ENCODE measurements around the gene PIR.

Gene PIR

DNA sequence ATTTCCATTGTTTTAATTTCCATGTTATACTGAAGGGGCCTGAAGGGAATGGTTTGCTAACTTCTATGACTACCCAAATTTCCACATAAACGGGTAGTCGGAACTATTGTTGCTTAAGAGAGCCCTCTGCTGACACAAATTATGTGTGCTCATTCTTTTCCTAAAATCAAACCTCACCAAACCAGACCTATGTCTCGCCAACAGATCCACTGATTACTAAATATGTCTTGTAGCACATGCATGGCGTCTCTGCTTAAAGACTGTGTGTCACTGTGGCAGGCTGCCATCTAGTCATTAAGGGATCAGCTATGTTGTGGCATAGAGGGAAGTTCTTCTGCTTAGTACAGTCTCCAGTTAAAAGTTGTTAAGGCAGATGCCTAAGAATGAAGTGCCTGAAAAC lies 25.1 kb downstream of the PIR start:
- no peak overlapping the region for H3K27ac ChIP-seq (ENCODE audit: extremely low read depth, low read depth, low read length)
- POLR2A ChIA-PET, result no interaction called here
- no peaks in the 10 kb centered on the region for H3K9me3 ChIP-seq (ENCODE audit: control insufficient read depth, insufficient read depth, low read depth, low read length)
- H3K36me3 ChIP-seq (ENCODE audit: control insufficient read depth in 2 of 2, insufficient read depth in 1 of 2, low read length in 2 of 2), result no peaks in the 10 kb centered on the region
- H3K4me1 ChIP-seq (ENCODE audit: control insufficient read depth, insufficient read depth, low read length), result no peaks in the 10 kb centered on the region
- no peak overlapping the region for H3K4me3 ChIP-seq (ENCODE audit: low read depth, low read length)
- CTCF ChIA-PET, result interaction anchor here (0.6 to 7.0 kb wide), 35 partner anchors 9 to 1630 kb away, joined by 3 to 165 read pairs (median 4); partner anchors contain the start of gene PIR
- TF ChIP-seq ZNF146 (tag by site-specific recombination; IDR thresholded peaks at IDR 0.05) (no peak), ZNF654 (tag by site-specific recombination; IDR thresholded peaks at IDR 0.05; ENCODE audit: low read depth) (peak; percentile 77), ZNF571 (tag by site-specific recombination; IDR thresholded peaks at IDR 0.05) (no peak), ZBTB17 (tag by site-specific recombination; IDR thresholded peaks at IDR 0.05) (peak; percentile 36; the same call in 1 of the 2 replicates), YY2 (tag by site-specific recombination; IDR thresholded peaks at IDR 0.05) (no peak), HOXC10 (CRISPR knock-in tag; IDR thresholded peaks at IDR 0.05) (no peak), ZFP37 (tag by site-specific recombination; IDR thresholded peaks at IDR 0.05) (no peak), BCL6B (tag by site-specific recombination; IDR thresholded peaks at IDR 0.05) (no peak), ZNF707 (tag by site-specific recombination; IDR thresholded peaks at IDR 0.05) (no peak), ZBTB1 (tag by site-specific recombination; IDR thresholded peaks at IDR 0.05) (no peak), HOXA7 (CRISPR knock-in tag; IDR thresholded peaks at IDR 0.05; ENCODE audit: borderline replicate concordance) (no peak), SP7 (tag by site-specific recombination; IDR thresholded peaks at IDR 0.05) (no peak), ZSCAN30 (tag by site-specific recombination; IDR thresholded peaks at IDR 0.05) (no peak), ZBTB48 (tag by site-specific recombination; IDR thresholded peaks at IDR 0.05) (peak; percentile 62; the same call in 1 of the 2 replicates), SP2 (tag by site-specific recombination; IDR thresholded peaks at IDR 0.05) (no peak), ZNF660 (tag by site-specific recombination; IDR thresholded peaks at IDR 0.05) (0 out of 2 replicates have a peak, but pooled peaks have one; percentile 19), ZNF785 (tag by site-specific recombination; IDR thresholded peaks at IDR 0.05) (no peak), ZNF670 (tag by site-specific recombination; IDR thresholded peaks at IDR 0.05; ENCODE audit: low read depth) (no peak), HOXD13 (CRISPR knock-in tag; IDR thresholded peaks at IDR 0.05; ENCODE audit: borderline replicate concordance) (no peak), ZNF211 (tag by site-specific recombination; IDR thresholded peaks at IDR 0.05; ENCODE audit: low read depth) (no peak)
- TF ChIP-seq, protein P1, sequence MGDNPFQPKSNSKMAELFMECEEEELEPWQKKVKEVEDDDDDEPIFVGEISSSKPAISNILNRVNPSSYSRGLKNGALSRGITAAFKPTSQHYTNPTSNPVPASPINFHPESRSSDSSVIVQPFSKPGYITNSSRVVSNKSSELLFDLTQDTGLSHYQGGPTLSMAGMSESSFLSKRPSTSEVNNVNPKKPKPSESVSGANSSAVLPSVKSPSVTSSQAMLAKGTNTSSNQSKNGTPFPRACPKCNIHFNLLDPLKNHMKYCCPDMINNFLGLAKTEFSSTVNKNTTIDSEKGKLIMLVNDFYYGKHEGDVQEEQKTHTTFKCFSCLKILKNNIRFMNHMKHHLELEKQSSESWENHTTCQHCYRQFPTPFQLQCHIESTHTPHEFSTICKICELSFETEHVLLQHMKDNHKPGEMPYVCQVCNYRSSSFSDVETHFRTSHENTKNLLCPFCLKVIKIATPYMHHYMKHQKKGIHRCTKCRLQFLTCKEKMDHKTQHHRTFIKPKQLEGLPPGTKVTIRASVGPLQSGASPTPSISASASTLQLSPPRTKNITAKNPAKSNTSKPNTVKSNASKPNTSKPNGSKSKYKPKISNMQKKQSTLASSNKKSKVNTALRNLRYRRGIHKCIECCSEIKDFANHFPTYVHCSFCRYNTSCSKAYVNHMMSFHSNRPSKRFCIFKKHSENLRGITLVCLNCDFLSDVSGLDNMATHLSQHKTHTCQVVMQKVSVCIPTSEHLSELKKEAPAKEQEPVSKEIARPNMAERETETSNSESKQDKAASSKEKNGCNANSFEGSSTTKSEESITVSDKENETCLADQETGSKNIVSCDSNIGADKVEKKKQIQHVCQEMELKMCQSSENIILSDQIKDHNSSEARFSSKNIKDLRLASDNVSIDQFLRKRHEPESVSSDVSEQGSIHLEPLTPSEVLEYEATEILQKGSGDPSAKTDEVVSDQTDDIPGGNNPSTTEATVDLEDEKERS (tag by site-specific recombination; IDR thresholded peaks at IDR 0.05), result no peak
- TF ChIP-seq, protein P2, sequence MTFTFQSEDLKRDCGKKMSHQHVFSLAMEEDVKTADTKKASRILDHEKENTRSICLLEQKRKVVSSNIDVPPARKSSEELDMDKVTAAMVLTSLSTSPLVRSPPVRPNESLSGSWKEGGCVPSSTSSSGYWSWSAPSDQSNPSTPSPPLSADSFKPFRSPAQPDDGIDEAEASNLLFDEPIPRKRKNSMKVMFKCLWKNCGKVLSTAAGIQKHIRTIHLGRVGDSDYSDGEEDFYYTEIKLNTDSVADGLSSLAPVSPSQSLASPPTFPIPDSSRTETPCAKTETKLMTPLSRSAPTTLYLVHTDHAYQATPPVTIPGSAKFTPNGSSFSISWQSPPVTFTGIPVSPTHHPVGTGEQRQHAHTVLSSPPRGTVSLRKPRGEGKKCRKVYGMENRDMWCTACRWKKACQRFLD (tag by site-specific recombination; IDR thresholded peaks at IDR 0.05), result no peak
- TF ChIP-seq, protein P3, sequence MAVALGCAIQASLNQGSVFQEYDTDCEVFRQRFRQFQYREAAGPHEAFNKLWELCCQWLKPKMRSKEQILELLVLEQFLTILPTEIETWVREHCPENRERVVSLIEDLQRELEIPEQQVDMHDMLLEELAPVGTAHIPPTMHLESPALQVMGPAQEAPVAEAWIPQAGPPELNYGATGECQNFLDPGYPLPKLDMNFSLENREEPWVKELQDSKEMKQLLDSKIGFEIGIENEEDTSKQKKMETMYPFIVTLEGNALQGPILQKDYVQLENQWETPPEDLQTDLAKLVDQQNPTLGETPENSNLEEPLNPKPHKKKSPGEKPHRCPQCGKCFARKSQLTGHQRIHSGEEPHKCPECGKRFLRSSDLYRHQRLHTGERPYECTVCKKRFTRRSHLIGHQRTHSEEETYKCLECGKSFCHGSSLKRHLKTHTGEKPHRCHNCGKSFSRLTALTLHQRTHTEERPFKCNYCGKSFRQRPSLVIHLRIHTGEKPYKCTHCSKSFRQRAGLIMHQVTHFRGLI (tag by site-specific recombination; IDR thresholded peaks at IDR 0.05), result no peak
- TF ChIP-seq, protein P4, sequence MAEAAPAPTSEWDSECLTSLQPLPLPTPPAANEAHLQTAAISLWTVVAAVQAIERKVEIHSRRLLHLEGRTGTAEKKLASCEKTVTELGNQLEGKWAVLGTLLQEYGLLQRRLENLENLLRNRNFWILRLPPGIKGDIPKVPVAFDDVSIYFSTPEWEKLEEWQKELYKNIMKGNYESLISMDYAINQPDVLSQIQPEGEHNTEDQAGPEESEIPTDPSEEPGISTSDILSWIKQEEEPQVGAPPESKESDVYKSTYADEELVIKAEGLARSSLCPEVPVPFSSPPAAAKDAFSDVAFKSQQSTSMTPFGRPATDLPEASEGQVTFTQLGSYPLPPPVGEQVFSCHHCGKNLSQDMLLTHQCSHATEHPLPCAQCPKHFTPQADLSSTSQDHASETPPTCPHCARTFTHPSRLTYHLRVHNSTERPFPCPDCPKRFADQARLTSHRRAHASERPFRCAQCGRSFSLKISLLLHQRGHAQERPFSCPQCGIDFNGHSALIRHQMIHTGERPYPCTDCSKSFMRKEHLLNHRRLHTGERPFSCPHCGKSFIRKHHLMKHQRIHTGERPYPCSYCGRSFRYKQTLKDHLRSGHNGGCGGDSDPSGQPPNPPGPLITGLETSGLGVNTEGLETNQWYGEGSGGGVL (tag by site-specific recombination; IDR thresholded peaks at IDR 0.05), result no peak
- TF ChIP-seq, protein P5, sequence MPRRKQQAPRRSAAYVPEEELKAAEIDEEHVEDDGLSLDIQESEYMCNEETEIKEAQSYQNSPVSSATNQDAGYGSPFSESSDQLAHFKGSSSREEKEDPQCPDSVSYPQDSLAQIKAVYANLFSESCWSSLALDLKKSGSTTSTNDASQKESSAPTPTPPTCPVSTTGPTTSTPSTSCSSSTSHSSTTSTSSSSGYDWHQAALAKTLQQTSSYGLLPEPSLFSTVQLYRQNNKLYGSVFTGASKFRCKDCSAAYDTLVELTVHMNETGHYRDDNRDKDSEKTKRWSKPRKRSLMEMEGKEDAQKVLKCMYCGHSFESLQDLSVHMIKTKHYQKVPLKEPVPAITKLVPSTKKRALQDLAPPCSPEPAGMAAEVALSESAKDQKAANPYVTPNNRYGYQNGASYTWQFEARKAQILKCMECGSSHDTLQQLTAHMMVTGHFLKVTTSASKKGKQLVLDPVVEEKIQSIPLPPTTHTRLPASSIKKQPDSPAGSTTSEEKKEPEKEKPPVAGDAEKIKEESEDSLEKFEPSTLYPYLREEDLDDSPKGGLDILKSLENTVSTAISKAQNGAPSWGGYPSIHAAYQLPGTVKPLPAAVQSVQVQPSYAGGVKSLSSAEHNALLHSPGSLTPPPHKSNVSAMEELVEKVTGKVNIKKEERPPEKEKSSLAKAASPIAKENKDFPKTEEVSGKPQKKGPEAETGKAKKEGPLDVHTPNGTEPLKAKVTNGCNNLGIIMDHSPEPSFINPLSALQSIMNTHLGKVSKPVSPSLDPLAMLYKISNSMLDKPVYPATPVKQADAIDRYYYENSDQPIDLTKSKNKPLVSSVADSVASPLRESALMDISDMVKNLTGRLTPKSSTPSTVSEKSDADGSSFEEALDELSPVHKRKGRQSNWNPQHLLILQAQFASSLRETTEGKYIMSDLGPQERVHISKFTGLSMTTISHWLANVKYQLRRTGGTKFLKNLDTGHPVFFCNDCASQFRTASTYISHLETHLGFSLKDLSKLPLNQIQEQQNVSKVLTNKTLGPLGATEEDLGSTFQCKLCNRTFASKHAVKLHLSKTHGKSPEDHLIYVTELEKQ (tag by site-specific recombination; IDR thresholded peaks at IDR 0.05; ENCODE audit: borderline replicate concordance), result no peak

Data from HEK293 (cell line).